Glomerular visceral epithelial cell (primary cell): ENCODE data around the gene CDKN2B-AS1.
"Not testable (repeated sequence)": the region's sequence is repeated elsewhere in the genome, so short reads cannot be mapped to it uniquely, and the experiment has no call there.

Experiments used
- DNase-seq: peaks from one replicate; pipeline ENCODE4 v3.0.0-alpha.2; 2016; ENCODE audit errors: extremely low spot score

The CDKN2B-AS1 gene

GRCh38 chr9:21994556-21995005 is at the start of gene CDKN2B-AS1:
TSS of gene CDKN2B-AS1 (plus strand) at chr9:21994791.
- DNase-seq: no peak

DNA sequence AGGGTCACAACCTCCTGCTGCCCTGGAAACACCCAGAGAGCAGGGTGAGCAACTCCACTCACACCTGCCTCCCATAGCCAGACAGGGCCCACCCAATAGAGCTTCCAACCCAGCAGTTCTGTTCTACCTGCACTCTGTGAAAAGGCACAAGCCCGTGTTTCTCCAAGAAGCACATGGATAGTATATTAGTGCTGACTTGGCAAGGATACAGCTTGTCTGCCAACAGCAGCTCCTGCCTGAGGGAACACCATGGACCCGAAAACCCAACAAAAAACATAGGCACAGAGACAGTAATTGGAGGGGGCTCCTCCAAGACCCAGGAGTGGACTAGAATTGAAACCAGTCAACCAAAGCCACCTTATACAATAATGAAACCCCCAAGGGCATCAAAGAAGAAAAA is 49.0 kb upstream of the CDKN2B-AS1 start:
- DNase-seq: no peak

GRCh38 chr9:21958833-21959232 is 35.8 kb upstream of the CDKN2B-AS1 start:
- no peak for DNase-seq

- not testable (repeated sequence) for DNase-seq
Measured at GRCh38 chr9:21959268-21959667, 35.3 kb upstream of the CDKN2B-AS1 start.

- DNase-seq: no peak
Measured at GRCh38 chr9:21961569-21961968, 33.0 kb upstream of the CDKN2B-AS1 start.

DNA sequence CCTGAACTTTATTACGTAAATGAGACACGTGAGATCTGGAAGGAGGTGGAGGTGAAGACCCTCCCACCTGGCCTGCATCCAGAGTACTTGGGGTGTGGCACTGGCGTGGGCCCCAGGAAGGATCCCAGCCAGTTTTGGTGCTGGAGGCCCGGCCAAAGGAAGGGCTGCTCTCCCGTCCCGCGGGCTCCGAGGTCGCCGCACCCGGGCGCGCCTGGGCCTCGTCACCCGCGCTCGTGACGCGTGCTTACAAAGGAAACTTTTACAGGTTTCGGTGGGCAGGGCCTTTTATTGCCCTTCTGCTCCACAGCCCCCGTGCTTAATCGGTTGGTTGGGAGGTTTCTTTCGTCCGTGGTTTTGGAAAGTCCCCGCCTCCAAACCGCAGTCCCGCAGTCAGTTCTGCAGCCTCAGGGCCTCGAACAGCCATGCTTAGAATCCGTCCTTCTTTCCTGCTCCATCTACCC is 29.6 kb upstream of the CDKN2B-AS1 start:
- no peak for DNase-seq

DNA sequence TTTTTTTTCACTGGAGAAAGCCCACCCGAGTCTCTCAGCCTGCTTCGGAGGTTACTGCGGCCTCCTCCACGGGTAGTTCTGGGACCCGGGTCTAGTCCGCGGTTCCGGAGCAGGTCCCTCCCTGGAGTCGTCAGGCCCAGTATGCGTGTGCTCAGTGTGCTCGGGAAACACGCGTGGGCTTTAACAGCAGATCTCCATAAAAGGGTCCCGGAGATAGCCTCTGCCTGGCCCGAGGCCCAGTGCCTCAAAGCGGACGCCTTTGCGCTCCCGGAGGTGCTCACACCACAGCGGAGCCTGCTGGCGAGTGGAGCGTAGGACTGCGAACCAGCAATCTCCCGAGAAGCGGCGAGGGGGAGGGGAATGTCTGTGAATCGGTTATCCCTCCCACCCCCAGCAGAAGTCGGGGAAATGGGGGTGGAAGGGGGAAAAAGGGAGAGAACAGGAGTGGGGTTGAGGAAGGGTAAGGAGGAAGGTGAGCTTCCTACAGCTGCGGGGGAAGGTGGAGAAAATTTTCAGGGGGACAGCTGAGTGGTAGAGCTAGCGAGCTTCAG is 29.1 kb upstream of the CDKN2B-AS1 start:
- no peak for DNase-seq

DNA sequence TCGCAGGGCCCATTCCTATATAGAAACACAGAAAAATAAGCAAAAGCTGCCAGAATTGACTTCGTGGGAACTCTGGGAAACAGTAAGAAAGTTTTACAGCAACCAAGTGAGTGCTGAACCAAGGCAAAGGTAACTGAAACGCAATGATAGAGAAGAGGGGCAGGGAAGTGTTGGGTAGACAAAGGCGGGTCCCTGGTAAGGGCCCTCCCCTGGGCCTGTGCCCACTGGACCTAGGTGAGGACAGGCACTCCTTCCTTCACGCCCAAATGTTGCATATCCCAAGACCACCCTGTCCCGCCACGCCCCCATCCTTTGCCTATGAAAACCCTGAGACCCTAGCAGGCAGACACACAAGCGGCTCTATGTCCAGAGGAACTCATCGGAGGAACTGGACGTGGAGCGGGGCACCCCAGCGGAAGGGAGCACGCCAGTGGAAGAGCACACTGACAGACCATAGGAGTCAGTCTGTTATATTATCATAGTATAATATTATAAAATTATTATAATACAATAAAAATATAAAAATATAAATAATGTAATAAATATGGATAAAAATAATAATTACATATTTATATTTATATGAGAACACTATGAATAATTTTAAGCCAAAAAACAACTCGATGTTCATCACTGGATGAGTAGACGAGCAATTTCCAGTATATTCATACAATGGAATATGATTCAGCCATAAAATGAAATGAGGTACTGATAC is 28.3 kb upstream of the CDKN2B-AS1 start:
- DNase-seq: no peak

GRCh38 chr9:21967169-21967568 is 27.4 kb upstream of the CDKN2B-AS1 start:
- DNase-seq: no peak

DNA sequence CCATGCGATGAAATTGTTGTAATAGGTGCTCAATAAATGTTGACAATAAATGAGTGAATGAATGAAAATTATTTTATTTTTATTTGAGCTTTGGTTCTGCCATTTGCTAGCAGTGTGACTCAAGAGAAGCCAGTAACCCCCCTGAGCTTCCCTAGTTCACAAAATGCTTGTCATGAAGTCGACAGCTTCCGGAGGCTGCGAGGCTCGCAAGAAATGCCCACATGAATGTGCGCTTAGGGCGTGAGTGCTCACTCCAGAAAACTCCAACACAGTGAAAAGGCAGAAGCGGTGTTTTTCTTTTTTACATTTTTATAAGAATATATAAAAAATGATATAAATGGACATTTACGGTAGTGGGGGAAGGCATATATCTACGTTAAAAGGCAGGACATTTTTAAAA is 26.9 kb upstream of the CDKN2B-AS1 start:
- DNase-seq: no peak

- no peak for DNase-seq
Measured at GRCh38 chr9:21968331-21969010, 26.1 kb upstream of the CDKN2B-AS1 start.

DNA sequence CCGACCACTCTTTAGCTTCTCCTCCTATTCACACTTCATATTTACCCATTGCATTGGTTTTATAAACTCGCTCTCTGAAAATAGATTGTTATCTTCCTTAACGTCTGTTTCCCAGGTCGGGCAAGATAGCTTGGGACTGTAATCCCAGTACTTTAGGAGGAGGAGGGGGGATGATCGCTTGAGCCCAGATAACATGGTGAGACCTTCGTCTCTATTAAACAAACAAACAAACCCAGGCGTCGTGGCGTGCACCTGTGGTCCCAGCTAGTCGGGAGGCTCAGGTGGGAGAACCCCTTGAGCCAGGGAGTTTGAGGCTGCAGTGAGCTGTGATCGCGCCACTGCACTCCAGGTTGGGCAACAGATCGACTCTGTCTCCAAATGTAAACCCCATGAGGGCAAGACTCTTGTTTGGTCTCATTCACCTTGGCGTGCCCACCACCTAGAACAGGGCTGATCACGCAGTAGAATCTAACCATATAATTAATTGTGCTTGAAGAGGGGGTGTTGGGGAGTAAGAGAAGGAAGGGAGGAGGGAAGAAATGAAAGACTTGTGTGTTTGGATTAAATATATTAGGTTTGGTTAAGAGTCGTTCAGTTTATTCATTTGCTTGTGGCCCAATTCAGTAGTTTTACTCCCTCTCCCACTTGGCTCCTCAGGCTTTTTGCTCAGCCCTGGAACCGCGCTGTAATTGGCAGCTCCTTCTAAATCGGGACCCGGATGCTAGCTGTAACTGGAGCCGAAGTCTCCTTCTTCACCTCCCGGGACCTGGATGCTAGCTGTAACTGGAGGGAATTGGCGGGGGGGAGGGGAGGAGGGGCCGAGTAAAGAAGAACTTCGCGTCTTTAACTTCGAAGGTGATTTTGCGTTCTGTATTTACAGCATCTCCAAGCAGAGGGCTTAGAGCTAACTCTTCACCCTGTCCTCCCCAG is 25.3 kb upstream of the CDKN2B-AS1 start:
- no peak for DNase-seq

GRCh38 chr9:21969951-21970799 is 24.4 kb upstream of the CDKN2B-AS1 start:
- DNase-seq: no peak

DNA sequence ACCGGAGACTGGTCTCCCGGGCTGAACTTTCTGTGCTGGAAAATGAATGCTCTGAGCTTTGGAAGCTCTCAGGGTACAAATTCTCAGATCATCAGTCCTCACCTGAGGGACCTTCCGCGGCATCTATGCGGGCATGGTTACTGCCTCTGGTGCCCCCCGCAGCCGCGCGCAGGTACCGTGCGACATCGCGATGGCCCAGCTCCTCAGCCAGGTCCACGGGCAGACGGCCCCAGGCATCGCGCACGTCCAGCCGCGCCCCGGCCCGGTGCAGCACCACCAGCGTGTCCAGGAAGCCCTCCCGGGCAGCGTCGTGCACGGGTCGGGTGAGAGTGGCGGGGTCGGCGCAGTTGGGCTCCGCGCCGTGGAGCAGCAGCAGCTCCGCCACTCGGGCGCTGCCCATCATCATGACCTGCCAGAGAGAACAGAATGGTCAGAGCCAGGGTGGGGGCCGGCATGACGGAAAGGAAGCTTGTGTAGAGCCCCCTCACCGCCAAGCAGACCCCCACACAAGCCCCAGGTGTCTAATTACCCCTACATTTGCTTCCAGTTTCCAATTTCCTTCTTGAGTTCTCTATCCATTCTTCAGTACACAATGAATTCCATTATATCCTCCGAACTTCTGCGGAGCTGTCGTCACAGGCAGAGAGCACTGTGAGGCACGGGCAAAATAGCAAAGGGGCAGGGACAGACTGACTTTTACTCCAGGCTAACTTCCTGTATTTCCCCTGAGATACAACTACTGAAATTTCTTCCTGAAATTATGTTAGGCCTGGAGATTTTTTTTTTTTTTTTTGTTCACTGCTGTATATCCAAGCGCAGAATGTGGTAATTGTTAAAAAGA is 23.6 kb upstream of the CDKN2B-AS1 start:
- no peak for DNase-seq

GRCh38 chr9:21972361-21972760 is 22.2 kb upstream of the CDKN2B-AS1 start:
- DNase-seq: no peak

- DNase-seq: peak; percentile 47
Measured at GRCh38 chr9:21974343-21974721, 20.3 kb upstream of the CDKN2B-AS1 start.

GRCh38 chr9:21974722-21975409 is 19.7 kb upstream of the CDKN2B-AS1 start:
- peak; percentile 95 for DNase-seq

DNA sequence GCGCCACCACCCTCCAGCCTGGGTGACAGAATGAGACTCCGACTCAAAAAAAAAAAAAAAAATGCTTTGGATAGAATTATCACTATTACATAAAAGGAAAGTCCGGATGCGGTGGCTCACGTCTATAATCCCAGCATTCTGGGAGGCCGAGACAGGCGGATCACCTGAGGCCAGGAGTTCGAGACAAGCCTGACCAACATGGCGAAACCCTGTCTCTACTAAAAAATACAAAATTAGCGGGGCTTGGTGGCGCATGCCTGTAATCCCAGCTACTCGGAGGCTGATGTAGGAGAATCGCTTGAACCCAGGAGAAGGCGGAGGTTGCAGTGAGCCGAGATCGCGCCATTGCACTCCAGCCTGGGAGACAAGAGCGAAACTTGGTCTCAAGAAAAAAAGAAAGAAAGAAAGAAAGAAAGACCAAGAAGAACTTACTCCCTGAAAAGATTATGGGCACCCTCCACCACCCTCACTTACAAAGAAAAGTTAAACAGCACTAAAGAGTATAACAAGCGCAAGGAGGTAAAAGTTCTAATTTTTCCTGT is 18.2 kb upstream of the CDKN2B-AS1 start:
- DNase-seq: no peak

- DNase-seq: no peak
Measured at GRCh38 chr9:21982391-21982790, 12.2 kb upstream of the CDKN2B-AS1 start.
